ENCODE data around the gene VPS45.
"Not testable (repeated sequence)": the region's sequence is repeated elsewhere in the genome, so short reads cannot be mapped to it uniquely, and the experiment has no call there.

Gene VPS45

GRCh38 chr1:150135400-150135799 is 67.8 kb downstream of the VPS45 start:
- H3K27me3 ChIP-seq (replicated peaks in 2 of 5; ENCODE audit: control insufficient read depth in 4 of 5, insufficient read depth in 5 of 5, low read length in 4 of 5); CTCF ChIA-PET: not testable (repeated sequence)

GRCh38 chr1:150138044-150138443 is 70.5 kb downstream of the VPS45 start:
- ChIA-PET CTCF (interaction anchor here (1.1 kb wide), 1 partner anchor 29 kb away, joined by 3 read pairs; no protein-coding TSS in a partner anchor), POLR2A (interaction anchor here (0.7 kb wide), 1 partner anchor 12 kb away, joined by 3 read pairs; the partner anchor contains the start of gene PLEKHO1)
- Histone ChIP-seq H3K36me3 (ENCODE audit: control insufficient read depth in 4 of 4, insufficient read depth in 4 of 4, low read length in 3 of 4) (peaks cover 0 to 2% (median 0%) of the 10 kb centered on the region in 4 experiments), H3K9me3 (ENCODE audit: control extremely low read depth in 1 of 5, control insufficient read depth in 4 of 5, insufficient read depth in 2 of 5, low read depth in 1 of 5, low read length in 4 of 5) (no peaks in the 10 kb centered on the region), H3K27me3 (replicated peaks in 2 of 5; ENCODE audit: control insufficient read depth in 4 of 5, insufficient read depth in 5 of 5, low read length in 4 of 5) (no peaks in the 10 kb centered on the region), H3K4me1 (ENCODE audit: control extremely low read depth in 1 of 4, control insufficient read depth in 4 of 4, insufficient read depth in 4 of 4, low read length in 3 of 4) (no peaks in the 10 kb centered on the region), H3K4me3 (ENCODE audit: control insufficient read depth in 1 of 7, extremely low read depth in 1 of 7, insufficient read depth in 4 of 7, low read depth in 2 of 7, low read length in 6 of 7) (no peak overlapping the region), H3K27ac (ENCODE audit: insufficient read depth in 1 of 2, low read depth in 1 of 2, low read length in 2 of 2, poor library complexity in 1 of 2, severe bottlenecking in 2 of 2) (no peak overlapping the region)
- DNase-seq = no peak
- WGBS (ENCODE audit: insufficient coverage) = 86% methylated on average over 4 of the region's 5 CpGs

More at GRCh38 chr1:150135400-150135799, 67.8 kb downstream of the VPS45 start:
- H3K4me1 ChIP-seq (ENCODE audit: control extremely low read depth in 1 of 4, control insufficient read depth in 4 of 4, insufficient read depth in 4 of 4, low read length in 3 of 4); DNase-seq; H3K4me3 ChIP-seq (ENCODE audit: control insufficient read depth in 1 of 7, extremely low read depth in 1 of 7, insufficient read depth in 4 of 7, low read depth in 2 of 7, low read length in 6 of 7); POLR2A ChIA-PET; H3K9me3 ChIP-seq (ENCODE audit: control extremely low read depth in 1 of 5, control insufficient read depth in 4 of 5, insufficient read depth in 2 of 5, low read depth in 1 of 5, low read length in 4 of 5); H3K36me3 ChIP-seq (ENCODE audit: control insufficient read depth in 4 of 4, insufficient read depth in 4 of 4, low read length in 3 of 4); H3K27ac ChIP-seq (ENCODE audit: insufficient read depth in 1 of 2, low read depth in 1 of 2, low read length in 2 of 2, poor library complexity in 1 of 2, severe bottlenecking in 2 of 2): not testable (repeated sequence)
- 95% methylated on average over 5 of the region's 6 CpGs for WGBS (ENCODE audit: insufficient coverage)

GRCh38 chr1:150141452-150141851 is 73.9 kb downstream of the VPS45 start:
- H3K36me3 ChIP-seq (ENCODE audit: control insufficient read depth in 4 of 4, insufficient read depth in 4 of 4, low read length in 3 of 4) = peaks cover 0 to 2% (median 0%) of the 10 kb centered on the region in 4 experiments
- ChIA-PET POLR2A (no interaction called here), CTCF (interaction anchor here (0.8 to 4.3 kb wide), 4 partner anchors 13 to 24 kb away, joined by 3 to 15 read pairs (median 4); no protein-coding TSS in a partner anchor)
- peaks cover 5 to 22% (median 12%) of the 10 kb centered on the region in 4 experiments for H3K4me1 ChIP-seq (ENCODE audit: control extremely low read depth in 1 of 4, control insufficient read depth in 4 of 4, insufficient read depth in 4 of 4, low read length in 3 of 4)
- H3K4me3 ChIP-seq (ENCODE audit: control insufficient read depth in 1 of 7, extremely low read depth in 1 of 7, insufficient read depth in 4 of 7, low read depth in 2 of 7, low read length in 6 of 7) = no peak overlapping the region
- no peak overlapping the region for H3K27ac ChIP-seq (ENCODE audit: insufficient read depth in 1 of 2, low read depth in 1 of 2, low read length in 2 of 2, poor library complexity in 1 of 2, severe bottlenecking in 2 of 2)
- no peaks in the 10 kb centered on the region for H3K27me3 ChIP-seq (replicated peaks in 2 of 5; ENCODE audit: control insufficient read depth in 4 of 5, insufficient read depth in 5 of 5, low read length in 4 of 5)
- peak in 2 of 3 donors; percentile 34 to 37 for DNase-seq
- H3K9me3 ChIP-seq (ENCODE audit: control extremely low read depth in 1 of 5, control insufficient read depth in 4 of 5, insufficient read depth in 2 of 5, low read depth in 1 of 5, low read length in 4 of 5) = no peaks in the 10 kb centered on the region

GRCh38 chr1:150142083-150142482 is 74.5 kb downstream of the VPS45 start:
- Histone ChIP-seq H3K4me3 (ENCODE audit: control insufficient read depth in 1 of 7, extremely low read depth in 1 of 7, insufficient read depth in 4 of 7, low read depth in 2 of 7, low read length in 6 of 7) (no peak overlapping the region), H3K36me3 (ENCODE audit: control insufficient read depth in 4 of 4, insufficient read depth in 4 of 4, low read length in 3 of 4) (peaks cover 0 to 2% (median 0%) of the 10 kb centered on the region in 4 experiments), H3K9me3 (ENCODE audit: control extremely low read depth in 1 of 5, control insufficient read depth in 4 of 5, insufficient read depth in 2 of 5, low read depth in 1 of 5, low read length in 4 of 5) (no peaks in the 10 kb centered on the region), H3K4me1 (ENCODE audit: control extremely low read depth in 1 of 4, control insufficient read depth in 4 of 4, insufficient read depth in 4 of 4, low read length in 3 of 4) (peaks cover 11 to 28% (median 17%) of the 10 kb centered on the region in 4 experiments), H3K27me3 (replicated peaks in 2 of 5; ENCODE audit: control insufficient read depth in 4 of 5, insufficient read depth in 5 of 5, low read length in 4 of 5) (no peaks in the 10 kb centered on the region), H3K27ac (ENCODE audit: insufficient read depth in 1 of 2, low read depth in 1 of 2, low read length in 2 of 2, poor library complexity in 1 of 2, severe bottlenecking in 2 of 2) (no peak overlapping the region)
- POLR2A ChIA-PET = no interaction called here
- CTCF ChIA-PET = interaction anchor here (1.0 to 4.3 kb wide), 3 partner anchors 16 to 67 kb away, joined by 3 to 15 read pairs (median 3); no protein-coding TSS in a partner anchor
- no peak for DNase-seq

- H3K4me1 ChIP-seq (ENCODE audit: control extremely low read depth in 1 of 4, control insufficient read depth in 4 of 4, insufficient read depth in 4 of 4, low read length in 3 of 4) = peaks cover 18 to 46% (median 30%) of the 10 kb centered on the region in 4 experiments
- H3K27me3 ChIP-seq (replicated peaks in 2 of 5; ENCODE audit: control insufficient read depth in 4 of 5, insufficient read depth in 5 of 5, low read length in 4 of 5) = no peaks in the 10 kb centered on the region
- ChIA-PET POLR2A (no interaction called here), CTCF (interaction anchor here (0.6 to 4.3 kb wide), 3 partner anchors 8 to 21 kb away, joined by 4 to 15 read pairs (median 5); no protein-coding TSS in a partner anchor)
- H3K36me3 ChIP-seq (ENCODE audit: control insufficient read depth in 4 of 4, insufficient read depth in 4 of 4, low read length in 3 of 4) = peaks cover 0 to 2% (median 0%) of the 10 kb centered on the region in 4 experiments
- no peak overlapping the region for H3K27ac ChIP-seq (ENCODE audit: insufficient read depth in 1 of 2, low read depth in 1 of 2, low read length in 2 of 2, poor library complexity in 1 of 2, severe bottlenecking in 2 of 2)
- H3K4me3 ChIP-seq (ENCODE audit: control insufficient read depth in 1 of 7, extremely low read depth in 1 of 7, insufficient read depth in 4 of 7, low read depth in 2 of 7, low read length in 6 of 7) = peak overlapping the region in 3 of 7 experiments; percentile 6 to 44 (median 27)
- 11% methylated on average over 5 of the region's 5 CpGs for WGBS (ENCODE audit: insufficient coverage)
- no peaks in the 10 kb centered on the region for H3K9me3 ChIP-seq (ENCODE audit: control extremely low read depth in 1 of 5, control insufficient read depth in 4 of 5, insufficient read depth in 2 of 5, low read depth in 1 of 5, low read length in 4 of 5)
- peak in 1 of 3 donors; percentile 26 for DNase-seq
These were observed 77.0 kb downstream of the VPS45 start for GRCh38 chr1:150144606-150145005.

GRCh38 chr1:150146016-150146415 is 78.4 kb downstream of the VPS45 start:
- H3K27ac ChIP-seq (ENCODE audit: insufficient read depth in 1 of 2, low read depth in 1 of 2, low read length in 2 of 2, poor library complexity in 1 of 2, severe bottlenecking in 2 of 2) = not testable (repeated sequence)
- POLR2A ChIA-PET = interaction anchor here (0.6 kb wide), 1 partner anchor 17 kb away, joined by 3 read pairs; no protein-coding TSS in a partner anchor

GRCh38 chr1:150146849-150147542 is 79.4 kb downstream of the VPS45 start:
- DNase-seq = peak in 2 of 3 donors; percentile 58 to 71
- Histone ChIP-seq H3K27me3 (replicated peaks in 2 of 5; ENCODE audit: control insufficient read depth in 4 of 5, insufficient read depth in 5 of 5, low read length in 4 of 5) (no peaks in the 10 kb centered on the region), H3K4me3 (ENCODE audit: control insufficient read depth in 1 of 7, extremely low read depth in 1 of 7, insufficient read depth in 4 of 7, low read depth in 2 of 7, low read length in 6 of 7) (no peak overlapping the region), H3K36me3 (ENCODE audit: control insufficient read depth in 4 of 4, insufficient read depth in 4 of 4, low read length in 3 of 4) (peaks cover 0 to 2% (median under 1%) of the 10 kb centered on the region in 4 experiments), H3K27ac (ENCODE audit: insufficient read depth in 1 of 2, low read depth in 1 of 2, low read length in 2 of 2, poor library complexity in 1 of 2, severe bottlenecking in 2 of 2) (no peak overlapping the region), H3K9me3 (ENCODE audit: control extremely low read depth in 1 of 5, control insufficient read depth in 4 of 5, insufficient read depth in 2 of 5, low read depth in 1 of 5, low read length in 4 of 5) (no peaks in the 10 kb centered on the region), H3K4me1 (ENCODE audit: control extremely low read depth in 1 of 4, control insufficient read depth in 4 of 4, insufficient read depth in 4 of 4, low read length in 3 of 4) (peaks cover 19 to 58% (median 42%) of the 10 kb centered on the region in 4 experiments)
- ChIA-PET POLR2A (no interaction called here), CTCF (interaction anchor here (0.7 to 1.2 kb wide), 3 partner anchors 19 to 79 kb away, joined by 3 to 4 read pairs (median 3); no protein-coding TSS in a partner anchor)
- 90% methylated on average over 1 of the region's 10 CpGs for WGBS (ENCODE audit: insufficient coverage)

More at GRCh38 chr1:150146016-150146415, 78.4 kb downstream of the VPS45 start:
- DNase-seq; H3K9me3 ChIP-seq (ENCODE audit: control extremely low read depth in 1 of 5, control insufficient read depth in 4 of 5, insufficient read depth in 2 of 5, low read depth in 1 of 5, low read length in 4 of 5); CTCF ChIA-PET; H3K36me3 ChIP-seq (ENCODE audit: control insufficient read depth in 4 of 4, insufficient read depth in 4 of 4, low read length in 3 of 4); H3K27me3 ChIP-seq (replicated peaks in 2 of 5; ENCODE audit: control insufficient read depth in 4 of 5, insufficient read depth in 5 of 5, low read length in 4 of 5); H3K4me3 ChIP-seq (ENCODE audit: control insufficient read depth in 1 of 7, extremely low read depth in 1 of 7, insufficient read depth in 4 of 7, low read depth in 2 of 7, low read length in 6 of 7): not testable (repeated sequence)
- peaks cover 18 to 48% (median 33%) of the 10 kb centered on the region in 4 experiments for H3K4me1 ChIP-seq (ENCODE audit: control extremely low read depth in 1 of 4, control insufficient read depth in 4 of 4, insufficient read depth in 4 of 4, low read length in 3 of 4)
- no CpG with 5 or more reads among the region's 5 CpGs for WGBS (ENCODE audit: insufficient coverage)
